ENCODE measurements around the gene PVALB. TPM values are rescaled to one million over a fixed set of nuclear protein-coding genes. Genes with fewer than 3 reads are reported as not detected.
A peak's percentile ranks its signal among the peaks of the same experiment; 100 is the strongest.
"Not testable (repeated sequence)": the region's sequence is repeated elsewhere in the genome, so short reads cannot be mapped to it uniquely, and the experiment has no call there.

PVALB gene
- total RNA-seq, 1 donor from 2014 or later = not detected

DNA sequence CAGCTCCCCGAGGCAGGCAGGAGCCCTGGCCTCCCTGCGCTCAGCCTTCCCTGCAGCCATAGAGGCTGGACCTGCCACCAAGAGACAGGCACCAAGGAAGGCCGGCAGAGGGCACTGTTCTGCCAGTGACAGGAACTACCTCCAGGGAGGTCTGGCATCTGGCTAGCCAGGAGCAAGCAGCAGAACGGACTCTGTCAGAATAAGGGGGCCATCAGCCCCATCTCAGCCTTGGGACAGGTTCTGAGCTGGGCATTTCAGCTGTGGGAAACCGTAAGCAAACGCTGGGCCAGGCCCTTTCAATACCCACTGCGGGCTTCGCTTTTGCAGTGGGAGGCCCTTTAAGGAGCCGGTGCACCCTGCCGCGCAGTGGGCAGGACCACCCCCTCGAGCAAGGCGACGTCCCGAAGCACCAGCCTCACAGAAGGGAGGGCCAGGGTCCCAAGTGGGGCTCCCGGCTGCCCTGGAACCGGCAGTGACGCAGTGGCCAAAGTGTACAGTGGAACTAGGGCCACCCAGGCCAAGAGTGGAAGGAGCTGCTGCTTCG lies 59.1 kb downstream of the PVALB start:
- H3K36me3 ChIP-seq = peaks cover 0 to 1% of the 10 kb centered on the region in 2 donors
- intact Hi-C loops (cut with DNase I) = no loop called here
- H3K27ac ChIP-seq = no peak overlapping the region
- DNase-seq (ENCODE audit: low spot score in 2 of 2) = peak in 1 of 2 donors; percentile 81
- H3K9me3 ChIP-seq = no peaks in the 10 kb centered on the region
- H3K4me1 ChIP-seq = no peaks in the 10 kb centered on the region
- TF ChIP-seq, protein P1, sequence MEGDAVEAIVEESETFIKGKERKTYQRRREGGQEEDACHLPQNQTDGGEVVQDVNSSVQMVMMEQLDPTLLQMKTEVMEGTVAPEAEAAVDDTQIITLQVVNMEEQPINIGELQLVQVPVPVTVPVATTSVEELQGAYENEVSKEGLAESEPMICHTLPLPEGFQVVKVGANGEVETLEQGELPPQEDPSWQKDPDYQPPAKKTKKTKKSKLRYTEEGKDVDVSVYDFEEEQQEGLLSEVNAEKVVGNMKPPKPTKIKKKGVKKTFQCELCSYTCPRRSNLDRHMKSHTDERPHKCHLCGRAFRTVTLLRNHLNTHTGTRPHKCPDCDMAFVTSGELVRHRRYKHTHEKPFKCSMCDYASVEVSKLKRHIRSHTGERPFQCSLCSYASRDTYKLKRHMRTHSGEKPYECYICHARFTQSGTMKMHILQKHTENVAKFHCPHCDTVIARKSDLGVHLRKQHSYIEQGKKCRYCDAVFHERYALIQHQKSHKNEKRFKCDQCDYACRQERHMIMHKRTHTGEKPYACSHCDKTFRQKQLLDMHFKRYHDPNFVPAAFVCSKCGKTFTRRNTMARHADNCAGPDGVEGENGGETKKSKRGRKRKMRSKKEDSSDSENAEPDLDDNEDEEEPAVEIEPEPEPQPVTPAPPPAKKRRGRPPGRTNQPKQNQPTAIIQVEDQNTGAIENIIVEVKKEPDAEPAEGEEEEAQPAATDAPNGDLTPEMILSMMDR (IDR thresholded peaks at IDR 0.05) = peak; percentile 29 to 63 (median 60)
- H3K4me3 ChIP-seq = no peak overlapping the region
- H3K27me3 ChIP-seq = no peaks in the 10 kb centered on the region

DNA sequence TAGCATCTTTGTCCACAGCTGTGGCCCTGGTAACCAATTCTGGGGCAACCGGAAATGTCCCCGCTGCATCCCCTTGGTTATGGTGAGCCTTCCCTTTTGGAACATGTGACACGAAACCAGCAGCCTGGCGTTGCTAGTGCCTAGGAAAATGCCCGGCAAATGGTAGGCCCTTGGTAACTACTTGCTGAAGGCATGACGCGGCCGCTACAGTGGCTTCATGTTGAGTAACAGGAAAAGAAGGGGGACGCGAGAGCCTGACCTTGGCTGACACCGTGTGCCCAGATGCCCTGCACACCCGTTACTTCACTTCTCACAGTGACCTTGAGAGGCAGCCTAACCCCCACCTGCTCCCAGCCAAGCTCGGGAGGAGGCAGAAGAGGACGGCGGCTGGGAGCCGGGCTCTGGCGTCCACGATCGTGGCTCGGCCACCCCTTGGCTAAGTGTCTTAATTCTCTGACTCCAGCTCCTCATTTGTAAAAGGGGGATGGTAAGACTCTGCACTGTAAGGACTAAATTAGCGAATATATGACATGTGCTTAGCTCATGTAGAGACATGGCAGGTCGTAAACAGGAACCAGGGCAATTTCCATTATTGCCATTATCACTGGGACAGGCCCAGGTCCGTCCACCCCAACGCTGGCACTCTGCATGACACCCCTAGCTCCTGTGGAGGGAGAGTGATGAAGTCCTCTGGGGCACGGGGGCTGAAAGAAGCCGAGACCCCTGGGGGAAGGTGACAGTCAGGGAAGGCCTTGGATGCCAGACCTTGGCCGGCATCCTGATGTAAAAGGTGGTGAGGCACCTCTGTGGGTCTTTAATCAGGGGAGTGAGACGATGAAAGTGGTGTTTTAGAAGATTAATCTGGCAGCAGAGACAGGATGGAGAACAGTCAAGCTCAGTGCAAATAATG lies 59.8 kb downstream of the PVALB start:
- TF ChIP-seq, protein P1 (IDR thresholded peaks at IDR 0.05) = no peak
- no peak overlapping the region for H3K4me3 ChIP-seq
- H3K27me3 ChIP-seq = no peaks in the 10 kb centered on the region
- no peak for DNase-seq (ENCODE audit: low spot score in 2 of 2)
- H3K27ac ChIP-seq = no peak overlapping the region
- H3K9me3 ChIP-seq = no peaks in the 10 kb centered on the region
- H3K4me1 ChIP-seq = no peaks in the 10 kb centered on the region
- intact Hi-C loops (cut with DNase I) = no loop called here
- H3K36me3 ChIP-seq = no peaks in the 10 kb centered on the region

DNA sequence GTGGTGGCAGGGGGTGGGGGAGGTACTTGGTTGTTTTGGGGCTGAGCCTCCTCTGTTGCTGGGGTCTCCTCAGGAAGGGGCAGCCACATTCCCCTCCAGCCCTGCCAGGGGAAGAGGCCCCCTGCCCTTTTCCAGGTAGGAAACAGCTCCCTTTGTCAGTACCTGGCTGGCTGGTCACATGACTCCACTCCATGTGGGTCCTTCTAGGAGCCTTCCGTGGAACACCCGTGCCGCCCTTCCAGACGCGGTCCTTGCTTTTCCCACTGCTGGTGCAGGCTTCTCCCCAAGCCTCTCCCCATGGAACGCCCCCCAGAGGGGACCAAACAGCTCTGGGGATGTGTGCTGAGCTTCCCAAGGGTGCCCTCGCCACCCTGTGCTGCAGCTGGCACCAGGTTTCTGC lies 60.8 kb downstream of the PVALB start:
- Histone ChIP-seq H3K27me3 (no peaks in the 10 kb centered on the region), H3K4me1 (no peaks in the 10 kb centered on the region), H3K9me3 (no peaks in the 10 kb centered on the region), H3K36me3 (no peaks in the 10 kb centered on the region), H3K27ac (no peak overlapping the region), H3K4me3 (no peak overlapping the region)
- TF ChIP-seq, protein P1 (IDR thresholded peaks at IDR 0.05) = no peak
- intact Hi-C loops (cut with DNase I) = no loop called here
- DNase-seq (ENCODE audit: low spot score in 2 of 2) = no peak

DNA sequence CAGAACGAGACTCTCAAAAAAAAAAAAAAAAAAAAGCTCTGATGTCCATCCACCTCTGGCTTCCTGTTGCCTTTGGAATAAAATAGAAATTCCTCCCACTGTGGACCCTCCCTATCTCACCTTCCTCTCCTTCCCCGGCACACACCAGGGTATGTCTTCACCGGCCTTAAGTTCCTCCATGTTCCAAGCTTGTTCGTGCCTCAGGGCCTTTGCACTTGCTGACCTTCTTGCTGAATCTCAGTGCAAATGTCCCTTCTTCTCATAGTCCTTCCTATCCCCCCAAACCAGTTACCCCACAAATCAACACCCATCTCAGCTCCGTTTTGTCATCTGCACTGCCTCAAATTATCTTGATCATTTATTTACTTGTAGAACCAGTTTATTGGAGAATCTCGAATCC lies 61.5 kb downstream of the PVALB start:
- TF ChIP-seq, protein P1 (IDR thresholded peaks at IDR 0.05) = no peak

DNA sequence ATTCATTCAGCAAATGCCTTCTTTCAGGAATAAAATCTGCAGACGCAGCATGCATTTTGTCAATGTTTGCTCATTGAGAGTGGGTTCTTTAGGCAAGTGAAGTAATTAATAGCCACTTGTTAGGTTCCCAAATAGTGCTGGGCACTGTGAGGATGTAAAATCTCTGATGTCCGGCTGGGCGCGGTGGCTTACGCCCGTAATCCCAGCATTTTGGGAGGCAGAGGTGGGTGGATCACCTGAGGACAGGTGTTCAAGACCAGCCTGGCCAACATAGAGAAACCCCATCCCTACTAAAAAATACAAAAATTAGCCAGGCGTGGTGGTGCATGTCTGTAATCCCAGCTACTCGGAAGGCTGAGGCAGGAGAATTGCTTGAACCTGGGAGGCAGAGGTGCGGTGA lies 62.0 kb downstream of the PVALB start:
- H3K27ac ChIP-seq; H3K36me3 ChIP-seq; DNase-seq (ENCODE audit: low spot score in 2 of 2); H3K4me3 ChIP-seq; H3K27me3 ChIP-seq; H3K4me1 ChIP-seq; intact Hi-C loops (cut with DNase I); H3K9me3 ChIP-seq: not testable (repeated sequence)

More for the DNA sequence above, 61.5 kb downstream of the PVALB start:
- no peaks in the 10 kb centered on the region for H3K4me1 ChIP-seq
- no peaks in the 10 kb centered on the region for H3K27me3 ChIP-seq
- H3K36me3 ChIP-seq = no peaks in the 10 kb centered on the region
- no peaks in the 10 kb centered on the region for H3K9me3 ChIP-seq
- H3K4me3 ChIP-seq = no peak overlapping the region
- DNase-seq (ENCODE audit: low spot score in 2 of 2) = no peak
- intact Hi-C loops (cut with DNase I) = no loop called here
- H3K27ac ChIP-seq = no peak overlapping the region

DNA sequence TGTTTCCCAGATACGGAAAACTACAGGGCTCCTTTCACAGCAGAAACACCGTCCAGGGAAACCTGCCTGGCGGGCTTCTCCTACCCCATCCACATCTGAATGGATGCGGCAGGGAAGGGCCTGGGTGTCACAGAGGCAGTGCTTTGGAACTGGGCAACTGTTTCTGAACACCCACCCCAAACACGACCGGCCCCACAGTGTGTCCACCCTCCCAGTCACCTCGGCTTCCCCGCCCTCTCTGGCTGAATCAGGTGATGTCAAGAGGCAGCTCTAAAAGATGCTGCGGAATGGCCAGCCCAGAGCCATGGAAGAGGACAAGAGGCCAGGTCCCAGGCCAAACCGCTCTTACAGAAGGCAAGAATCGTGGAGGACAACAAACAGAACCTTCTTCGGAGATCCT lies 62.9 kb downstream of the PVALB start:
- no peak for DNase-seq (ENCODE audit: low spot score in 2 of 2)
- TF ChIP-seq, protein P1 (IDR thresholded peaks at IDR 0.05) = no peak
- Histone ChIP-seq H3K36me3 (no peaks in the 10 kb centered on the region), H3K4me3 (no peak overlapping the region), H3K27me3 (no peaks in the 10 kb centered on the region), H3K4me1 (no peaks in the 10 kb centered on the region), H3K27ac (no peak overlapping the region), H3K9me3 (no peaks in the 10 kb centered on the region)
- intact Hi-C loops (cut with DNase I) = no loop called here

All from ascending aorta (tissue), 2 donors.